ENCODE results near the gene CCSER1.

Gene CCSER1

DNA sequence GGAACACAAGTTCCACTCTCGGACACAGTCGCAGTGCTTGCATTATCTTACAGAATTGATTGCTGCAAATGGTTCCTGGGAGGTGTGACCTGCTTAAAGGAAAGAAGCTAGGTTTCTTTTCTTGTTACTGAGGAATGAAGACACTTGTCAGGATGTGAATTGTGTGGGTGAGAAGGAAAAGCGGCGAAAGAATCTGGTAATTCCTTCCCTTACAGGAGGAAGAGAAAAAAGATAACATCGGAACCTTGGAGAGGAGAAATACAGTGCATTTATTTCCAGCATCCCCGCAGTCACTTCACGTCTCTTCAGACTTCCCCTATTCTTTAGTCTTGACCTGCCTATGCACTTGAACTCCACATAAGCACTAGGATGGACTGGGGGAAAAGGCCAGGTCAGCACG lies 389 bp upstream of the CCSER1 start:
- no peak overlapping the region for H3K4me3 ChIP-seq (ENCODE audit: low read depth, low read length)
- DNase-seq (ENCODE audit: low read depth): no peak

DNA sequence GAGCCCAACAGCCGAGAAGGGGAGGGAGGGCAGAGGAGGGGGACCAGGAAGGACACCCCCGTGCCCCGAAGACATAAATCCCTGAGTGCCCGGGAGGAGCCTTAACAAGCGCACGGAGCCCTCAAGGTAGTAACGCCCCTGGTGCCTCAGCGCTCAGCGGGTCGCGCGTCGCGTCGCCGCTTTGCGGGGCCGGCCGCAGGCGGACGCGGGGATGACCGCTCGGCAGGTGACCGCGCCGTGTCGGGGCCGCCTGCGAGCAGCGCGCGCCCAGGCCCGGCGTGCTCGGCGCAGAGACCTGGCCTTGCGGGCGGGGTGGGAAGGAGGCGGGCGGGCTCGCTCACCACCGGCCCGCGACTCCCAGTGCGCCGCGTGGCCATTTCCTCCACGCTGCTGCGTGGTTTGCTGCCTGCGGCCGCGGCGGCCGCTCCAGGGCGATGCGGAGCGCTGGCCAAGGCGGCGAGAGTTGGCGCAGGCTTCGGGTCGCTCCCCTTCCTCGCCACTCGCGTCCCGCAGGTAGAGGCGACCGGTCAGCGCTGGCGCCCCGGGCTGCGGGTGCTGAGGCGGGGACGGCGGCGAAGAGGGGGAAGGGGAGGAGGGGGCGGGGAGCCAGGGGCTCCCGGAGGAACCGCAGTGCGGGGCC lies 632 bp downstream of the CCSER1 start:
- DNase-seq (ENCODE audit: low read depth): no peak
- H3K4me3 ChIP-seq (ENCODE audit: low read depth, low read length): peak overlapping the region; percentile 44

GRCh38 chr4:90128961-90129495 lies 1.8 kb downstream of the CCSER1 start:
- DNase-seq (ENCODE audit: low read depth): no peak
- no peak overlapping the region for H3K4me3 ChIP-seq (ENCODE audit: low read depth, low read length)

DNA sequence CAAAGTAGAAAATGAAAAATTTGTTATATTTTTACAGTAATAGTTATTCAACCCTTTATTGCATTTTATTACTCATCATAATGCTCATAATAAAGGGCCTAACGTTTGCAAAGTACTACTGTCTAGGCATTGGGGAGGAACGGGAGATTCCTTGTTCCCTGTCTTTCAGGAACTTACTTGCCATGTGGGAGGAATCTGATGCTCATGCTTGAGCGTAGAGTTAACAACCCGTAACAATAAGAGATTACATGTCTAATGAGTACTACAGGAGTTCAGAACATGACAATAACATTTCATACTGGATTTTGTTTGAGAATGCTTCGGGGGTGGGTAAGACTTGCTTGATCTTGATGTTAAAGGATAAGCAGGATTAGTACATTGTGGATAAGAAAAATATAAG lies 2.9 kb downstream of the CCSER1 start:
- no peak overlapping the region for H3K4me3 ChIP-seq (ENCODE audit: low read depth, low read length)
- no peak for DNase-seq (ENCODE audit: low read depth)

DNA sequence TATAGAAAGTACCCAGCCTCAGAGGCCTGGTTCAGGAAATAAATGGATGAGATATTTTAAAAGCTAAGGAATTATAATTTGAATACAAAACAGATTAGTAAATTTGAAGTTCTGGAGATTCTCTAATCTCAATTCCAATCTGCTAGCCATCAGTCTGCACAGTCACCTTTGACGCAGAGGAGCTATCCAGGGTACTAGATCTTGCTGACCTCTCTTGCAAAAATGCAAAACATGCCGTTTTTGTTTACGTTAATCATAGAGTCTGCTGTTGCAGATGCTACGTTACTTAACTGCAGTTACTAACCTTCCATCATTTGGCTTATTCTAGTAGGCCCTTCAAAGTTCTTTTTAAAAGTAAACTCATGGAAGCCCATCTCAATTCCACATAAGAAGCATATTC lies 10.4 kb downstream of the CCSER1 start:
- no peak overlapping the region for H3K4me3 ChIP-seq (ENCODE audit: low read depth, low read length)
- no peak for DNase-seq (ENCODE audit: low read depth)

GRCh38 chr4:90142081-90142480 lies 14.9 kb downstream of the CCSER1 start:
- no peak overlapping the region for H3K4me3 ChIP-seq (ENCODE audit: low read depth, low read length)
- DNase-seq (ENCODE audit: low read depth): no peak

GRCh38 chr4:90145319-90145718 lies 18.1 kb downstream of the CCSER1 start:
- no peak overlapping the region for H3K4me3 ChIP-seq (ENCODE audit: low read depth, low read length)
- DNase-seq (ENCODE audit: low read depth): no peak

DNA sequence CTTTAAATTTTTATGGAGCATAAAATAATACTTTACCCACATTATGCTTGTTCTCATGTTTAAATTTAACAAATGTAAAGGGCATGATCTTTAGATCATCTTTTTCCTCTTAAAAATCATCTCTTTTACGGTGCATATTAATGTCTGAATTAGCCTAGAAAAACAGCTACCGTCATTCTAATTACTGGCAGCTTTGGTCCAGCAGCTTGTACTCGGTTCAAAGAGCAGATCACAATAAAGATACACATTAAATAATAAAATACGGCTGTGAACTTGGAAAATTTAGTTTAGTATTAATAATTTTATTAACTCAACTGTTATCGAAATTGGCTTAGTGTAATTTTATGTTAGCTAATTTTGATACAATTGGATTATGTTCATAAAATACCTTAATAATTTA lies 19.1 kb downstream of the CCSER1 start:
- no peak for DNase-seq (ENCODE audit: low read depth)
- no peak overlapping the region for H3K4me3 ChIP-seq (ENCODE audit: low read depth, low read length)

GRCh38 chr4:90148574-90149148 lies 21.5 kb downstream of the CCSER1 start:
- no peak overlapping the region for H3K4me3 ChIP-seq (ENCODE audit: low read depth, low read length)
- no peak for DNase-seq (ENCODE audit: low read depth)

GRCh38 chr4:90152024-90152423 lies 24.8 kb downstream of the CCSER1 start:
- no peak overlapping the region for H3K4me3 ChIP-seq (ENCODE audit: low read depth, low read length)
- no peak for DNase-seq (ENCODE audit: low read depth)

GRCh38 chr4:90159193-90159592 lies 32.0 kb downstream of the CCSER1 start:
- no peak overlapping the region for H3K4me3 ChIP-seq (ENCODE audit: low read depth, low read length)
- DNase-seq (ENCODE audit: low read depth): no peak

- DNase-seq (ENCODE audit: low read depth): no peak
- no peak overlapping the region for H3K4me3 ChIP-seq (ENCODE audit: low read depth, low read length)
Measured at GRCh38 chr4:90160044-90160443, 32.9 kb downstream of the CCSER1 start.

DNA sequence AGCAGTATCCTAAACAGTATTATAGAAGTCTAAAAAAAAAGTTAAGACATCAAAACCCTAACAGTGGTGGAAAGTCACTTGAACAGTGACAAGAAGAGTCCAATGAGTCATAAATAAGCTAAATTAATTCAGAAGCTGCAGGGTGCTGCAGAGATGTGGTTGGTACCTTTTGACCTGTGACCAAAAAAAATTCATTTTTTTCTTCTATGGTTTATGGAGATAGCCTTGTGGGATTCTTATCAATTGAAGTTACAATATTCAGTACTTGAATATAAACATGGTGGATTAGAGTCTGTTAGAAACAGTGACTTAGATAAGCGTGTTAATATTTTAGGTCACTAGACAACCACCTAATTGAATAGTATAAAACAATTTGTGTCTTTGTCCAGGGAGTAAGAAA lies 35.4 kb downstream of the CCSER1 start:
- DNase-seq (ENCODE audit: low read depth): no peak
- no peak overlapping the region for H3K4me3 ChIP-seq (ENCODE audit: low read depth, low read length)

DNA sequence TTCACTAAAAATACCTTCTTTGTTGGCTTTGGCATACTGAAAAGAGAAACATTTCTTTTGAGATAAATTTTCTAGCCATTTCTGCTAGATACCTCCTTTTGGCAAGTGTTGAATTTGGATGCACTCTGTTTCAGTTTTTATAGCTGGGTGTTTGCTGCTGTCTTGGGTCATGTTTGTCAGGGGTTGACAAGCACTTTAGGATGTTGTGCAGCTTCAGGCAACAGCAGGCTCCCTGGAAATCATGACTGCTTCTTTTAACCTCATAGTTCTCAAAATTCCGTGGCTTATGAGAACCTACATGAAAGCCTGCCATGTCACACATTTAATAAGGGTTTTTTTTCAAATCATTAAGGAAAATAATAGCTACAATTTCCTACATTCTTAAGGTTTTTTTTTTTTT lies 36.7 kb downstream of the CCSER1 start:
- H3K4me3 ChIP-seq (ENCODE audit: low read depth, low read length): no peak overlapping the region
- DNase-seq (ENCODE audit: low read depth): no peak

DNA sequence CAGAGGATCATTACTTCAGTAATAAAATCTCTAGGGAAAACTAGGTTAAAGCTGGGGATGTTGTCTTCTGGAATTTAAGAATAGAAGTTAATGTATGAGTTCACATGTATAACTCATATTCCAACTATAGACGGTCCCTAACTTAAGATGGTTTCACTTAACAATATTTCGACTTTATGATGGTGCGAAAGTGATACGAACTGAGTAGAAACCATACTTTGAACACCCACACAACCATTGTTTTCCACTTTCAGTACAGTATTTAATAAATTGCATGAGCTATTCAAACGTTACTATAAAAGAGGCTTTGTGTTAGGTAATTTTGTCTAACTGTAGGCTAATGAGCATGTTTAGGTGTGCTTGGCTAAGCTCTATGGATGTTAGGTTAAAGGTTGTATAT lies 38.7 kb downstream of the CCSER1 start:
- no peak for DNase-seq (ENCODE audit: low read depth)

DNA sequence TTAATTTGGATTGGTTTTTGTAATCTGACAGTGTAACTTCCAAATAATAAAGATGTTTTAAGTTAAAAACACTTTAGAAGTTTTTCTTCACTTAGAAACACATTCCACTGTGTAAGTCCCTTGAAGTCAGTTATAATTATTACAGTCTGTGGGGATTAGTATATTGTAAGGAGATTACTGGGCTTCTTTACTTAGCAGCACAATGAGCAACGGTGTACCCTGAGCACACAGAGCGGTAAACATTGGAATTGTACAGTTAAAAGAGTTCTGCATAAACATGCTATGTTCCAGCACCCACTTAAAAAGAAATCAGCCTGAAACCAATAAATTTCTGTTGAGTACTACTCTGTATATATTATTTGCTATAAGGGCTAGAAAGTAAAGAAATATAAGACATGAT lies 44.3 kb downstream of the CCSER1 start:
- no peak for DNase-seq (ENCODE audit: low read depth)
- no peak overlapping the region for H3K4me3 ChIP-seq (ENCODE audit: low read depth, low read length)

More for the DNA sequence above, 38.7 kb downstream of the CCSER1 start:
- no peak overlapping the region for H3K4me3 ChIP-seq (ENCODE audit: low read depth, low read length)

DNA sequence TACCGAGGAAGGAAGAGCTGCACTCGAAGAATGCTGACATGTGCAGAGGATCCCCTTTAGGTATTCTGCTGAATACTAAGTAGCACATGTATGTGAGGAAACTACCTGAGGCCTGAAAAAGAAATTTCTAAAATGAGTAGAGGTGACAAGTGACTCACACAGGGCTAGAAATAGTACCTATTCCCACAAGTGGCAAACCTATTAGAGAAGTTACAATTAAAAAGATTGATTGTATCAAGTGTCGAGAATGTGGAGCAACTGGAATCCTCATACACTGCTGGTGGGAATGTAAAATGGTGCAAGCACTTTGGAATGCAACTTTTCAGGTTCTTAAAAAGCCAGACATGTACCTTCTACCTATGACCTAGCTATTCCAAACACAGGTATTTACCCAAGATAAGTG lies 47.4 kb downstream of the CCSER1 start:
- no peak overlapping the region for H3K4me3 ChIP-seq (ENCODE audit: low read depth, low read length)
- DNase-seq (ENCODE audit: low read depth): no peak

DNA sequence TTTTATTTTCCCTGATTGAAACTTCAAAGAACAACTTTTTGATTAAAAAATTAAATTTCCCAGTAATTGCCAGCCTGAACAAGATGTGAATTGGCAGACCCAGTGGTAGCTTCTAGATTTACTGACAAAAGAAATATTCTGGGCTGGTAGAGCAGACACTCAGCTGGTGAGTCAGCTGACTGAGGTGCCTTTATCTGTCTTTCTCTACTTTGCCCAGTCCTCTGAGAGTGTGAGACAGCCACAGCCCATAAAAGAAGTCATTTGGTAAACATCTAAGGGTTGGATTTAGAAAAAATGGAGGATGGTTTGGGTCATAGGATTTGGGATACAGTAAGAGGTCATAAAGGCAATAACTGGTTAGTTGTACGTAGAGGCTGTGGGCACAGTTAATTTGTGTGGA lies 54.5 kb downstream of the CCSER1 start:
- DNase-seq (ENCODE audit: low read depth): no peak
- H3K4me3 ChIP-seq (ENCODE audit: low read depth, low read length): no peak overlapping the region

DNA sequence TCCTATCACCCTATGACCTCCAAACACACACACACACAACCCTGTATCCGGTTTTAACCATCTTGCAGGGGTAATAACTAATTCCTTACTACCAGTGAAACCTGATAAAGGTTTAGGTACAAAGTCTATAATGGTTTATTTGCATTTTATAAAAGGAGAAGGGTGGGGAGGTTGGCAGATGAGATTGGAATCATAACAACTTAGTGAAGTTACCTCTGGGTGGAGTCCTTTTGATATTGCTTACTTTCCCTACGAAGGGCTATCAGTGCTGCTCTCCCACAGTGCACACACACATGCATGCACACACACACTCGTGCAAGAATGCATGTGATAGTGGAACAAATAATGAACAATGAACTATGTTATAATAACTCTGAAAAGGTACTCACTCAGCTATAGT lies 56.1 kb downstream of the CCSER1 start:
- H3K4me3 ChIP-seq (ENCODE audit: low read depth, low read length): no peak overlapping the region
- DNase-seq (ENCODE audit: low read depth): no peak

DNA sequence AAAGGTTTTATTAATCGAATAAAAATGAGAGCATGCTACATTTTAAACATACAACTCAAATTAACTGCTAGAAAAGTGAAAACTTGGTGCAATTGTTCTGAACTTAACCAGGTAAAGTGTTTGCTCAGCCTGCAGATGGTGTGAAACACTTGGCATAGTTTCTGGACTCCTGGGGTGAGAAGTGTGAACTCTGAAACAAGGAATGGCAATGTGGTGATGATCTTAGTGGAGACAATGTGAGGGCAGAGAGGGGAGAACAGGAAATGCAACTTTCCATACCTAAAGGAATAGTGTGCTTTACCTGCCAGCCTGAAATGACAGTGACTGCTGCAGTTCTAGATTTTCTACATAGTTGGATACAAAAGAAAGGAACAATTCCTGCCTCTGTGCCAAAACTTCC lies 57.4 kb downstream of the CCSER1 start:
- DNase-seq (ENCODE audit: low read depth): no peak

GRCh38 chr4:90185416-90185815 lies 58.2 kb downstream of the CCSER1 start:
- no peak for DNase-seq (ENCODE audit: low read depth)
- no peak overlapping the region for H3K4me3 ChIP-seq (ENCODE audit: low read depth, low read length)

More for the DNA sequence above, 57.4 kb downstream of the CCSER1 start:
- H3K4me3 ChIP-seq (ENCODE audit: low read depth, low read length): no peak overlapping the region

Measured in skeletal muscle cell (primary cell).